ENCODE data around the gene CCNB3. TPM values are rescaled to one million over a fixed set of nuclear protein-coding genes. Genes with fewer than 3 reads are reported as not detected.

The CCNB3 gene
- total RNA-seq, 1 donor from 2014 or later, result 0.31 TPM

- no peak for DNase-seq
Observed at GRCh38 chrX:50375481-50376267, 171.1 kb downstream of the CCNB3 start.

GRCh38 chrX:50381729-50382415, 177.3 kb downstream of the CCNB3 start:
- DNase-seq, result no peak

- no peak for DNase-seq
Observed at GRCh38 chrX:50386520-50386919, 182.0 kb downstream of the CCNB3 start.

- no peak for DNase-seq
Observed at GRCh38 chrX:50393902-50394301, 189.3 kb downstream of the CCNB3 start.

Small RNA genes within 50 kb of the gene (small RNA-seq; reads per million reads assigned to genes)
- gene PYY3 (not detected), gene RF00019 (not detected)

Other genes starting within 250 kb of the CCNB3 start
- not detected for gene AKAP4, start 3.8 kb upstream of the CCNB3 start, total RNA-seq

Data from occipital lobe (tissue), 3 donors.